ENCODE results near the gene RREB1. TPM values are rescaled to one million over a fixed set of nuclear protein-coding genes. Genes with fewer than 3 reads are reported as not detected.
A peak's percentile ranks its signal among the peaks of the same experiment; 100 is the strongest.

The RREB1 gene
- total RNA-seq, 6 donors from 2014 or later: 44.2 to 112 (median 60.5) TPM

DNA sequence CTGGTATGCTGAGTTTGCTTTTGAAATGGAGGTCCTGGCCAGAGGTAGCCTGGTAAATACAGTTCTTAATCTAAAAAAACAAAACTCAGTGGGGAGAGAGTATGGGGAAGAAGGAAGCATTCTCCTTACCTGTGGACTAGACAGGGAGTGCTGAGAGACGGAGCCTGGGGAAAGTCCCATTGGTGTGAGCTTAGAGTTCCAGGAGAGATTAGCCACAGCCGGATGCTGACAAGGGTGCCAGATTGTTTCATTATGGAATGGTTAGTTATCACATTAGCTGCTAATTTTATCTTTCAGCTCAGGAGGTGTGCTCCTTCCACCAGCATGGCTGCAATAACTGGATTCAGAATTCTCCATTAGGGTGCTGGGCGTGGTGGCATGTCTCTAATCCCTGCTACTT is 75.9 kb downstream of the RREB1 start:
- H3K36me3 ChIP-seq: peaks cover 16 to 79% (median 40%) of the 10 kb centered on the region in 4 donors
- TF ChIP-seq POLR2AphosphoS5 (IDR thresholded peaks at IDR 0.05): no peak
- no peak for TF ChIP-seq POLR2A (IDR thresholded peaks at IDR 0.05)
- TF ChIP-seq, protein P1, sequence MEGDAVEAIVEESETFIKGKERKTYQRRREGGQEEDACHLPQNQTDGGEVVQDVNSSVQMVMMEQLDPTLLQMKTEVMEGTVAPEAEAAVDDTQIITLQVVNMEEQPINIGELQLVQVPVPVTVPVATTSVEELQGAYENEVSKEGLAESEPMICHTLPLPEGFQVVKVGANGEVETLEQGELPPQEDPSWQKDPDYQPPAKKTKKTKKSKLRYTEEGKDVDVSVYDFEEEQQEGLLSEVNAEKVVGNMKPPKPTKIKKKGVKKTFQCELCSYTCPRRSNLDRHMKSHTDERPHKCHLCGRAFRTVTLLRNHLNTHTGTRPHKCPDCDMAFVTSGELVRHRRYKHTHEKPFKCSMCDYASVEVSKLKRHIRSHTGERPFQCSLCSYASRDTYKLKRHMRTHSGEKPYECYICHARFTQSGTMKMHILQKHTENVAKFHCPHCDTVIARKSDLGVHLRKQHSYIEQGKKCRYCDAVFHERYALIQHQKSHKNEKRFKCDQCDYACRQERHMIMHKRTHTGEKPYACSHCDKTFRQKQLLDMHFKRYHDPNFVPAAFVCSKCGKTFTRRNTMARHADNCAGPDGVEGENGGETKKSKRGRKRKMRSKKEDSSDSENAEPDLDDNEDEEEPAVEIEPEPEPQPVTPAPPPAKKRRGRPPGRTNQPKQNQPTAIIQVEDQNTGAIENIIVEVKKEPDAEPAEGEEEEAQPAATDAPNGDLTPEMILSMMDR (IDR thresholded peaks at IDR 0.05): no peak
- no peak for TF ChIP-seq EP300 (IDR thresholded peaks at IDR 0.05)
- H3K4me3 ChIP-seq: no peak overlapping the region
- DNase-seq: no peak
- ATAC-seq (ENCODE audit: low FRiP score in 2 of 2): no peak
- H3K9me3 ChIP-seq: no peaks in the 10 kb centered on the region
- WGBS, 2 donors: 76 to 83% methylated on average over 3 of the region's 3 CpGs
- H3K27ac ChIP-seq: no peak overlapping the region
- peaks cover 0 to 2% (median 0%) of the 10 kb centered on the region in 4 donors for H3K4me1 ChIP-seq
- H3K27me3 ChIP-seq: no peaks in the 10 kb centered on the region

DNA sequence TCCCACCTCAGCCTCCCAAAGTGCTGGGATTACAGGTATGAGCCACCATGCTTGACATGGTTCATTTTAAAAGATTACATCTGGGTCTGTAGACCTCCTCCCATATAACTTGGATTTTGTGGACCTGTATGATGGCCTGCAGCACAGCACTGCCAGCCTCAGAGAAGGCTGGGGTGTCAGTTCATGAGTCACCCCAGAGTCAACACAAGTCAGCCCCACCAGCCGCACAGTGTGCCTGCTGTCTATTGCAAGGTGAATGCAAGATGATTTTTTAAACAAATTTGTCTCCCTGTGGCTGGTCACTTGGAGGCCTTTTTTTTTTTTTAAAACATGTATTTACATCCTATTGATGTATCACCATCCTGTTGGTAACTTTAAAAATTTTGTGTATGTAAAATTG is 76.7 kb downstream of the RREB1 start:
- Histone ChIP-seq H3K27ac (no peak overlapping the region), H3K4me3 (no peak overlapping the region), H3K9me3 (no peaks in the 10 kb centered on the region), H3K27me3 (no peaks in the 10 kb centered on the region), H3K4me1 (no peaks in the 10 kb centered on the region), H3K36me3 (peaks cover 21 to 83% (median 47%) of the 10 kb centered on the region in 4 donors)
- TF ChIP-seq, protein P1 (IDR thresholded peaks at IDR 0.05): no peak
- TF ChIP-seq POLR2A (IDR thresholded peaks at IDR 0.05): no peak
- no peak for TF ChIP-seq POLR2AphosphoS5 (IDR thresholded peaks at IDR 0.05)
- no peak for TF ChIP-seq EP300 (IDR thresholded peaks at IDR 0.05)
- DNase-seq (no peak), ATAC-seq (ENCODE audit: low FRiP score in 2 of 2) (no peak)
- WGBS, 2 donors: 94 to 96% methylated on average over 1 of the region's 1 CpG

- WGBS, 2 donors: 95 to 97% methylated on average over 4 of the region's 4 CpGs
- no peak for DNase-seq
- Histone ChIP-seq H3K4me1 (no peaks in the 10 kb centered on the region), H3K36me3 (peaks cover 23 to 86% (median 48%) of the 10 kb centered on the region in 4 donors), H3K27me3 (no peaks in the 10 kb centered on the region), H3K4me3 (no peak overlapping the region), H3K9me3 (no peaks in the 10 kb centered on the region), H3K27ac (no peak overlapping the region)
- ATAC-seq (ENCODE audit: low FRiP score in 2 of 2): no peak
- TF ChIP-seq, protein P1 (IDR thresholded peaks at IDR 0.05): no peak
- no peak for TF ChIP-seq POLR2AphosphoS5 (IDR thresholded peaks at IDR 0.05)
- no peak for TF ChIP-seq POLR2A (IDR thresholded peaks at IDR 0.05)
- TF ChIP-seq EP300 (IDR thresholded peaks at IDR 0.05): no peak
These were observed 77.8 kb downstream of the RREB1 start for GRCh38 chr6:7185561-7185960.

GRCh38 chr6:7188492-7188891 is 80.7 kb downstream of the RREB1 start:
- H3K27ac ChIP-seq: peak overlapping the region in 3 of 4 donors; percentile 25 to 64 (median 45)
- H3K27me3 ChIP-seq: no peaks in the 10 kb centered on the region
- H3K4me3 ChIP-seq: no peak overlapping the region
- H3K36me3 ChIP-seq: peaks cover 7 to 74% (median 32%) of the 10 kb centered on the region in 4 donors
- DNase-seq: no peak
- WGBS, 2 donors: 72 to 78% methylated on average over 5 of the region's 5 CpGs
- no peaks in the 10 kb centered on the region for H3K4me1 ChIP-seq
- H3K9me3 ChIP-seq: no peaks in the 10 kb centered on the region
- no peak for TF ChIP-seq POLR2A (IDR thresholded peaks at IDR 0.05)
- ATAC-seq (ENCODE audit: low FRiP score in 2 of 2): peak in 1 of 2 donors; percentile 84

GRCh38 chr6:7189101-7189758 is 81.5 kb downstream of the RREB1 start:
- peaks cover 7 to 70% (median 26%) of the 10 kb centered on the region in 4 donors for H3K36me3 ChIP-seq
- TF ChIP-seq POLR2A (IDR thresholded peaks at IDR 0.05) (no peak), EP300 (IDR thresholded peaks at IDR 0.05) (no peak), POLR2AphosphoS5 (IDR thresholded peaks at IDR 0.05) (no peak)
- TF ChIP-seq, protein P1 (IDR thresholded peaks at IDR 0.05): no peak
- no peak overlapping the region for H3K4me3 ChIP-seq
- H3K27ac ChIP-seq: peak overlapping the region in 3 of 4 donors; percentile 25 to 64 (median 45)
- no peaks in the 10 kb centered on the region for H3K9me3 ChIP-seq
- no peaks in the 10 kb centered on the region for H3K27me3 ChIP-seq
- ATAC-seq (ENCODE audit: low FRiP score in 2 of 2): no peak
- H3K4me1 ChIP-seq: no peaks in the 10 kb centered on the region
- DNase-seq: peak in 1 of 2 donors; percentile 54
- WGBS, 2 donors: 89 to 93% methylated on average over 8 to 9 of the region's 9 CpGs

Data from upper lobe of left lung (tissue), 6 donors.